ENCODE data around the gene C14orf39.

- TF ChIP-seq POLR2A (IDR thresholded peaks at IDR 0.05) (no peak), CTCF (IDR thresholded peaks at IDR 0.05) (no peak)
Measured at GRCh38 chr14:60485598-60486251, at the start of gene C14orf39.

All from Peyer's patch (tissue), 4 donors.